ENCODE data around the gene TMEM86B.
A peak's percentile ranks its signal among the peaks of the same experiment; 100 is the strongest.
"Not testable (repeated sequence)": the region's sequence is repeated elsewhere in the genome, so short reads cannot be mapped to it uniquely, and the experiment has no call there.

TMEM86B gene

DNA sequence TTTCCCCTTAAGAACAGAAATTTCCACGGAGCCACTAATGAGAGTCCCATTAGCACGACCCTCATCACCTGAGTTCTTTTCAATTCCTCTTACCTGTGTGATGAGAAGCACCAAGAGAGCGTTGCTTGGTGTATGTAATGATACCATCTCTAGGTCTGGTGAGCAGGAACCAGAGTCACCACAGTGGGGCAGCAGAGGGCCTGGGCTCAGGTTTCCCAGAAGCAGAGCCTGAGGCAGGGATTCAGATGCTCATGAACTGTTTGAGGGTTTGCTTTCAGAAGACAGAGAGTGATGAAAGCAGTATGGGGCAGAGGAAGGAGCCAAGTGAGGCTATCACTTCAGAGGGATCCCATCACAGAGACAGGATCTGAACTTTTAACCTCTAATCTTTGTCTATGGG, 16.1 kb downstream of the TMEM86B start:
- Histone ChIP-seq H3K79me2 (ENCODE audit: insufficient read depth, low read depth) (no peaks in the 10 kb centered on the region), H4K20me1 (ENCODE audit: insufficient read depth) (no peaks in the 10 kb centered on the region), H3K27ac (no peak overlapping the region), H3K4me2 (no peak overlapping the region), H3K9ac (no peak overlapping the region), H2AFZ (ENCODE audit: low read depth) (no peak overlapping the region), H3K4me3 (IDR thresholded peaks at IDR 0.05; ENCODE audit: insufficient read depth, low read depth, low read length) (no peak overlapping the region), H3K4me1 (ENCODE audit: low read depth, poor library complexity, severe bottlenecking) (no peaks in the 10 kb centered on the region), H3K36me3 (ENCODE audit: insufficient read depth) (no peaks in the 10 kb centered on the region), H3K27me3 (ENCODE audit: insufficient read depth, low read depth) (peaks cover 58% of the 10 kb centered on the region)
- TF ChIP-seq, protein P1, sequence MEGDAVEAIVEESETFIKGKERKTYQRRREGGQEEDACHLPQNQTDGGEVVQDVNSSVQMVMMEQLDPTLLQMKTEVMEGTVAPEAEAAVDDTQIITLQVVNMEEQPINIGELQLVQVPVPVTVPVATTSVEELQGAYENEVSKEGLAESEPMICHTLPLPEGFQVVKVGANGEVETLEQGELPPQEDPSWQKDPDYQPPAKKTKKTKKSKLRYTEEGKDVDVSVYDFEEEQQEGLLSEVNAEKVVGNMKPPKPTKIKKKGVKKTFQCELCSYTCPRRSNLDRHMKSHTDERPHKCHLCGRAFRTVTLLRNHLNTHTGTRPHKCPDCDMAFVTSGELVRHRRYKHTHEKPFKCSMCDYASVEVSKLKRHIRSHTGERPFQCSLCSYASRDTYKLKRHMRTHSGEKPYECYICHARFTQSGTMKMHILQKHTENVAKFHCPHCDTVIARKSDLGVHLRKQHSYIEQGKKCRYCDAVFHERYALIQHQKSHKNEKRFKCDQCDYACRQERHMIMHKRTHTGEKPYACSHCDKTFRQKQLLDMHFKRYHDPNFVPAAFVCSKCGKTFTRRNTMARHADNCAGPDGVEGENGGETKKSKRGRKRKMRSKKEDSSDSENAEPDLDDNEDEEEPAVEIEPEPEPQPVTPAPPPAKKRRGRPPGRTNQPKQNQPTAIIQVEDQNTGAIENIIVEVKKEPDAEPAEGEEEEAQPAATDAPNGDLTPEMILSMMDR (conservative IDR thresholded peaks at IDR 0.05; ENCODE audit: low read depth, low read length): peak; percentile 91

- Histone ChIP-seq H3K4me2 (no peak overlapping the region), H3K27ac (no peak overlapping the region), H3K79me2 (ENCODE audit: insufficient read depth, low read depth) (no peaks in the 10 kb centered on the region), H3K4me3 (IDR thresholded peaks at IDR 0.05; ENCODE audit: insufficient read depth, low read depth, low read length) (no peak overlapping the region), H3K4me1 (ENCODE audit: low read depth, poor library complexity, severe bottlenecking) (no peaks in the 10 kb centered on the region), H3K9ac (no peak overlapping the region), H3K36me3 (ENCODE audit: insufficient read depth) (no peaks in the 10 kb centered on the region), H4K20me1 (ENCODE audit: insufficient read depth) (no peaks in the 10 kb centered on the region), H3K27me3 (ENCODE audit: insufficient read depth, low read depth) (peaks cover 65% of the 10 kb centered on the region), H2AFZ (ENCODE audit: low read depth) (no peak overlapping the region)
- TF ChIP-seq, protein P1 (conservative IDR thresholded peaks at IDR 0.05; ENCODE audit: low read depth, low read length): no peak
Observed at GRCh38 chr19:55209693-55210472, 18.7 kb downstream of the TMEM86B start.

GRCh38 chr19:55208880-55209692, 19.5 kb downstream of the TMEM86B start, which contains the start of gene PTPRH:
TSS of gene PTPRH (minus strand) at chr19:55209501. CDS start at chr19:55209433, 68 bp downstream.
- Histone ChIP-seq H4K20me1 (ENCODE audit: insufficient read depth) (no peaks in the 10 kb centered on the region), H3K27me3 (ENCODE audit: insufficient read depth, low read depth) (peaks cover 65% of the 10 kb centered on the region), H3K9ac (no peak within 1 kb of the TSS), H3K79me2 (ENCODE audit: insufficient read depth, low read depth) (no peaks in the 10 kb centered on the region), H3K4me1 (ENCODE audit: low read depth, poor library complexity, severe bottlenecking) (no peaks in the 10 kb centered on the region), H3K27ac (no peak within 1 kb of the TSS), H3K36me3 (ENCODE audit: insufficient read depth) (no peaks in the 10 kb centered on the region), H2AFZ (ENCODE audit: low read depth) (no peak within 1 kb of the TSS), H3K4me2 (no peak within 1 kb of the TSS), H3K4me3 (IDR thresholded peaks at IDR 0.05; ENCODE audit: insufficient read depth, low read depth, low read length) (no peak within 1 kb of the TSS)
- TF ChIP-seq, protein P1 (conservative IDR thresholded peaks at IDR 0.05; ENCODE audit: low read depth, low read length): no peak

GRCh38 chr19:55206664-55207500, 21.7 kb downstream of the TMEM86B start:
- no peak overlapping the region for H3K4me3 ChIP-seq (IDR thresholded peaks at IDR 0.05; ENCODE audit: insufficient read depth, low read depth, low read length)
- no peaks in the 10 kb centered on the region for H4K20me1 ChIP-seq (ENCODE audit: insufficient read depth)
- H3K27ac ChIP-seq: no peak overlapping the region
- H3K36me3 ChIP-seq (ENCODE audit: insufficient read depth): no peaks in the 10 kb centered on the region
- H2AFZ ChIP-seq (ENCODE audit: low read depth): no peak overlapping the region
- no peaks in the 10 kb centered on the region for H3K4me1 ChIP-seq (ENCODE audit: low read depth, poor library complexity, severe bottlenecking)
- TF ChIP-seq, protein P1 (conservative IDR thresholded peaks at IDR 0.05; ENCODE audit: low read depth, low read length): no peak
- no peak overlapping the region for H3K9ac ChIP-seq
- H3K27me3 ChIP-seq (ENCODE audit: insufficient read depth, low read depth): peaks cover 76% of the 10 kb centered on the region
- H3K4me2 ChIP-seq: no peak overlapping the region
- no peaks in the 10 kb centered on the region for H3K79me2 ChIP-seq (ENCODE audit: insufficient read depth, low read depth)

GRCh38 chr19:55202199-55202598, 26.4 kb downstream of the TMEM86B start:
- not testable (repeated sequence) for H3K27ac ChIP-seq; H3K9ac ChIP-seq; H3K36me3 ChIP-seq (ENCODE audit: insufficient read depth); H3K4me3 ChIP-seq (IDR thresholded peaks at IDR 0.05; ENCODE audit: insufficient read depth, low read depth, low read length); H3K4me2 ChIP-seq; H3K79me2 ChIP-seq (ENCODE audit: insufficient read depth, low read depth); H4K20me1 ChIP-seq (ENCODE audit: insufficient read depth); H2AFZ ChIP-seq (ENCODE audit: low read depth); H3K4me1 ChIP-seq (ENCODE audit: low read depth, poor library complexity, severe bottlenecking)
- peaks cover 95% of the 10 kb centered on the region for H3K27me3 ChIP-seq (ENCODE audit: insufficient read depth, low read depth)

Data from KMS-11 (cell line).